GM12878 (cell line): Measurements from ENCODE around the gene GPC3. TPM values are rescaled to one million over a fixed set of nuclear protein-coding genes. Genes with fewer than 3 reads are reported as not detected.

Experiments used
- ATAC-seq: fragments of 200-7000 bp; cut with Tn5 transposase; 3 replicates; pipeline ENCODE4 v1.9.1; 2020; ENCODE audit warnings: mild to moderate bottlenecking, moderate library complexity
- BruUV-seq: library from RNA; stranded (reverse); fragments of 400-500 nt; replicated peaks from 2 replicates; lab custom pipeline; 2021; lab: Mats Ljungman, UMichigan
- CTCF ChIA-PET: fragments of 300-600 bp; sonication (Branson Sonifier 250); formaldehyde crosslinking; extraction: SDS; loops from one replicate; lab custom pipeline; 2021; ENCODE audit warnings: inconsistent platforms; lab: Yijun Ruan, JAX
- POLR2A ChIA-PET: fragments of 350-600 bp; formaldehyde crosslinking; extraction: SDS; loops from one replicate; lab custom pipeline; 2021; ENCODE audit warnings: inconsistent platforms; lab: Charles Lee
- RAD21 ChIA-PET: fragments of 300-600 bp; sonication (Branson Sonifier 250); formaldehyde crosslinking; loops from one replicate; lab custom pipeline; 2023; ENCODE audit warnings: antibody characterized with exemption; ENCODE audit not compliant: unreplicated experiment; lab: Charles Lee
- SMC1A ChIA-PET: fragments of 300-600 bp; sonication (Branson Sonifier 250); formaldehyde crosslinking; loops from one replicate; lab custom pipeline; 2023; ENCODE audit not compliant: unreplicated experiment, uncharacterized antibody; lab: Charles Lee
- DNase-seq: peaks from one replicate; pipeline ENCODE4 v3.0.0-alpha.2; 2011; ENCODE audit warnings: low read depth, low spot score
- FAIRE-seq: peaks from 3 replicates; lab custom pipeline; 2011; peaks lifted over from hg19 to GRCh38; lab: Jason Lieb, UNC
- H2AFZ ChIP-seq: 2 replicates; pipeline ENCODE4 v1.6.0; 2011; ENCODE audit warnings: low read depth, low read length, control low read depth; ENCODE audit not compliant: control insufficient read depth
- H3K27ac ChIP-seq: 2 replicates; pipeline ENCODE4 v1.5.1; 2011; ENCODE audit warnings: control low read depth; ENCODE audit not compliant: control insufficient read depth, insufficient read depth
- H3K27me3 ChIP-seq, 2 experiments: replicated peaks in 1 of 2; 2 replicates each; pipeline versions ENCODE4 v1.6.0 to v1.6.1; 2011; ENCODE audit warnings: low read length in 1 of 2; ENCODE audit not compliant: control insufficient read depth in 2 of 2, insufficient read depth in 2 of 2
- H3K36me3 ChIP-seq, 2 experiments: 2 replicates each; pipeline ENCODE4 v1.5.1; 2011; ENCODE audit warnings: low read length in 1 of 2; ENCODE audit not compliant: control insufficient read depth in 2 of 2, insufficient read depth in 2 of 2
- H3K4me1 ChIP-seq: 2 replicates; pipeline ENCODE4 v1.6.1; 2011; ENCODE audit warnings: mild to moderate bottlenecking, low read length, moderate library complexity, mixed read lengths; ENCODE audit not compliant: control insufficient read depth, insufficient read depth
- H3K4me2 ChIP-seq: 2 replicates; pipeline ENCODE4 v1.6.0; 2011; ENCODE audit warnings: control low read depth; ENCODE audit not compliant: control insufficient read depth, insufficient read depth
- H3K4me3 ChIP-seq: fragments of 200-600 bp; sonication (generic); 2 replicates; pipeline ENCODE4 v1.5.1; 2016
- H3K79me2 ChIP-seq: 2 replicates; pipeline ENCODE4 v1.6.0; 2011; ENCODE audit warnings: low read length; ENCODE audit not compliant: control insufficient read depth, insufficient read depth
- H3K9ac ChIP-seq: 2 replicates; pipeline ENCODE4 v1.8.0; 2011; ENCODE audit warnings: low read length, control low read depth, mixed read lengths; ENCODE audit not compliant: control insufficient read depth, insufficient read depth
- H3K9me3 ChIP-seq: replicated peaks from 3 replicates; pipeline ENCODE4 v1.5.1; 2011; ENCODE audit warnings: mild to moderate bottlenecking, low read length; ENCODE audit not compliant: control insufficient read depth, insufficient read depth
- H4K20me1 ChIP-seq: 2 replicates; pipeline ENCODE4 v1.6.0; 2011; ENCODE audit not compliant: control insufficient read depth, insufficient read depth
- ESRRA ChIP-seq: IDR thresholded peaks from 2 replicates; pipeline ENCODE4 v1.6.1; 2012; ENCODE audit warnings: mild to moderate bottlenecking, low read length, improper control_type of control experiment
- JUND ChIP-seq: IDR thresholded peaks from 2 replicates; pipeline ENCODE4 v1.6.1; 2012; ENCODE audit warnings: low read depth, mild to moderate bottlenecking, low read length, improper control_type of control experiment, moderate library complexity
- MEF2B ChIP-seq: fragments of 450-650 bp; IDR thresholded peaks from 2 replicates; pipeline ENCODE4 v1.6.1; 2018; ENCODE audit warnings: mild to moderate bottlenecking, moderate library complexity; ENCODE audit not compliant: partially characterized antibody, poor library complexity, severe bottlenecking
- PML ChIP-seq: IDR thresholded peaks from 2 replicates; pipeline ENCODE4 v1.6.1; 2012; ENCODE audit warnings: low read length, inconsistent platforms
- POLR2AphosphoS5 ChIP-seq: IDR thresholded peaks from 2 replicates; pipeline ENCODE4 v1.6.1; 2011; ENCODE audit warnings: mild to moderate bottlenecking, low read length, inconsistent platforms
- STAT1 ChIP-seq: fragments of 450-650 bp; conservative IDR thresholded peaks from 2 replicates; pipeline ENCODE4 v1.6.1; 2014; ENCODE audit warnings: antibody characterized with exemption, mild to moderate bottlenecking
- YY1 ChIP-seq: IDR thresholded peaks from 2 replicates; pipeline ENCODE4 v1.6.1; 2011; ENCODE audit warnings: low read depth, mild to moderate bottlenecking, low read length
- ZNF24 ChIP-seq: fragments of 450-650 bp; IDR thresholded peaks from 2 replicates; pipeline ENCODE4 v1.6.1; 2017; ENCODE audit warnings: antibody characterized with exemption, mild to moderate bottlenecking
- WGBS: methylation state at CpG from one replicate; pipeline ENCODE4 v1.1.6; 2016; ENCODE audit warnings: low lambda C conversion rate; ENCODE audit not compliant: insufficient replicate concordance, insufficient coverage; ENCODE audit errors: missing lambda C conversion rate; 5-methylcytosine and 5-hydroxymethylcytosine counted together
- in situ Hi-C: fragments of 300-500 bp; cut with MboI; formaldehyde crosslinking; loops from 9 replicates; pipeline ENCODE4 v1.14.3; 2018; ENCODE audit warnings: mixed read lengths
- intact Hi-C: fragments of 100-400 bp; cut with micrococcal nuclease; formaldehyde crosslinking; loops from one replicate; pipeline ENCODE4 v1.14.2; 2022; ENCODE audit not compliant: unreplicated experiment
- polyA plus RNA-seq, 11 experiments: library from polyadenylated mRNA; depleted of rRNA in 4 of 11; unstranded in 6 of 11; stranded (reverse) in 5 of 11; fragments of >200 nt; fragmentation: Nextera tagmentation in 4 of 11; fragmentation: Illumina TruSeq in 1 of 11; extraction: Ambion mirVana in 4 of 11; extraction: Trizol in 1 of 11; gene quantifications; 1 replicate in 1 of 11; 2 replicates in 10 of 11; pipeline versions ENCODE4 v1.2.1 to v1.2.3, GENCODE V29; 2011 to 2016; ENCODE audit warnings: inconsistent platforms in 2 of 11, missing spikeins in 2 of 11, low read depth in 1 of 11
- total RNA-seq, 4 experiments: library from RNA; depleted of rRNA in 3 of 4; stranded (reverse); fragments of >200 nt in 3 of 4; fragmentation: Illumina TruSeq in 1 of 4; extraction: Trizol in 1 of 4; gene quantifications; 2 replicates each; pipeline versions ENCODE4 v1.2.1 to v1.2.3, GENCODE V29; 2013 to 2021
- TF ChIP-seq, protein P1 (sequence below), 3 experiments: IDR thresholded peaks in 2 of 3; conservative IDR thresholded peaks in 1 of 3; 2 replicates each; pipeline ENCODE4 v1.5.1; 2011; ENCODE audit warnings: low read depth in 3 of 3, low read length in 3 of 3, mild to moderate bottlenecking in 3 of 3, control low read depth in 2 of 3, moderate library complexity in 2 of 3, inconsistent platforms in 1 of 3, mixed read lengths in 1 of 3; ENCODE audit not compliant: control insufficient read depth in 2 of 3, insufficient read depth in 1 of 3; ENCODE audit errors: extremely low read depth in 1 of 3
- TF ChIP-seq, protein P2 (sequence below): fragments of 450-650 bp; IDR thresholded peaks from 2 replicates; pipeline ENCODE4 v1.6.1; 2017; ENCODE audit warnings: low read depth, mild to moderate bottlenecking, moderate library complexity
- TF ChIP-seq, protein P3 (sequence below): IDR thresholded peaks from 2 replicates; pipeline ENCODE4 v1.6.1; 2012; ENCODE audit warnings: low read depth, low read length, improper control_type of control experiment
- TF ChIP-seq, protein P4 (sequence below): IDR thresholded peaks from 2 replicates; pipeline ENCODE4 v1.6.1; 2012; ENCODE audit warnings: improper control_type of control experiment, low read depth, low read length; ENCODE audit not compliant: insufficient replicate concordance

Gene GPC3
- total and polyA plus RNA-seq, 10 of the 15 experiments (the other 5 are each of a cell fraction or from before 2014, with no cell fraction given) = 0.09 to 0.82 TPM; not detected in 8

DNA sequence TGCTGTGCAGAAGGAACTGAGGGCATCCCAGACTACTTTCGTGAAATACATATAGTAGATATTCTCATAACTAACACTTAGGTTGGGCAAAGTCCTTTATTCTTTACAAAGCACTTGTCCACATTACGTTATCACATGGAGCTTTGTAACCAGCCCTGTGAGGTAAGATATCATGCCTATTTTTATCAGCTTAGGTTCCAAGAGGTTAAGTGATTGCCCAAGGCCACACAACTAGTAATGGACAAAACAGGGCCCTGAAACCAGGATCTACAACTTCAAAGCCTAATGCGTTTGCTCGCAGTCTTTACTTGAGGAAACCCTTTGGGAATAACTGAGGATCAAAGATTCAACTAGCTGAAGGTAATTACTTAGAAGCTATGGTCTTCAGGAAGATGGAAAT is 261.5 kb downstream of the GPC3 start (continued):
- no peak for TF ChIP-seq PML
- TF ChIP-seq, protein P1, sequence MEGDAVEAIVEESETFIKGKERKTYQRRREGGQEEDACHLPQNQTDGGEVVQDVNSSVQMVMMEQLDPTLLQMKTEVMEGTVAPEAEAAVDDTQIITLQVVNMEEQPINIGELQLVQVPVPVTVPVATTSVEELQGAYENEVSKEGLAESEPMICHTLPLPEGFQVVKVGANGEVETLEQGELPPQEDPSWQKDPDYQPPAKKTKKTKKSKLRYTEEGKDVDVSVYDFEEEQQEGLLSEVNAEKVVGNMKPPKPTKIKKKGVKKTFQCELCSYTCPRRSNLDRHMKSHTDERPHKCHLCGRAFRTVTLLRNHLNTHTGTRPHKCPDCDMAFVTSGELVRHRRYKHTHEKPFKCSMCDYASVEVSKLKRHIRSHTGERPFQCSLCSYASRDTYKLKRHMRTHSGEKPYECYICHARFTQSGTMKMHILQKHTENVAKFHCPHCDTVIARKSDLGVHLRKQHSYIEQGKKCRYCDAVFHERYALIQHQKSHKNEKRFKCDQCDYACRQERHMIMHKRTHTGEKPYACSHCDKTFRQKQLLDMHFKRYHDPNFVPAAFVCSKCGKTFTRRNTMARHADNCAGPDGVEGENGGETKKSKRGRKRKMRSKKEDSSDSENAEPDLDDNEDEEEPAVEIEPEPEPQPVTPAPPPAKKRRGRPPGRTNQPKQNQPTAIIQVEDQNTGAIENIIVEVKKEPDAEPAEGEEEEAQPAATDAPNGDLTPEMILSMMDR (IDR thresholded peaks at IDR 0.05 in 2 of 3, conservative IDR thresholded peaks at IDR 0.05 in 1 of 3; ENCODE audit: control insufficient read depth in 2 of 3, extremely low read depth in 1 of 3, insufficient read depth in 1 of 3, low read depth in 3 of 3, low read length in 3 of 3) = no peak
- TF ChIP-seq, protein P2, sequence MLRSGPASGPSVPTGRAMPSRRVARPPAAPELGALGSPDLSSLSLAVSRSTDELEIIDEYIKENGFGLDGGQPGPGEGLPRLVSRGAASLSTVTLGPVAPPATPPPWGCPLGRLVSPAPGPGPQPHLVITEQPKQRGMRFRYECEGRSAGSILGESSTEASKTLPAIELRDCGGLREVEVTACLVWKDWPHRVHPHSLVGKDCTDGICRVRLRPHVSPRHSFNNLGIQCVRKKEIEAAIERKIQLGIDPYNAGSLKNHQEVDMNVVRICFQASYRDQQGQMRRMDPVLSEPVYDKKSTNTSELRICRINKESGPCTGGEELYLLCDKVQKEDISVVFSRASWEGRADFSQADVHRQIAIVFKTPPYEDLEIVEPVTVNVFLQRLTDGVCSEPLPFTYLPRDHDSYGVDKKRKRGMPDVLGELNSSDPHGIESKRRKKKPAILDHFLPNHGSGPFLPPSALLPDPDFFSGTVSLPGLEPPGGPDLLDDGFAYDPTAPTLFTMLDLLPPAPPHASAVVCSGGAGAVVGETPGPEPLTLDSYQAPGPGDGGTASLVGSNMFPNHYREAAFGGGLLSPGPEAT = no peak
- TF ChIP-seq ESRRA = no peak
- TF ChIP-seq STAT1 = no peak

DNA sequence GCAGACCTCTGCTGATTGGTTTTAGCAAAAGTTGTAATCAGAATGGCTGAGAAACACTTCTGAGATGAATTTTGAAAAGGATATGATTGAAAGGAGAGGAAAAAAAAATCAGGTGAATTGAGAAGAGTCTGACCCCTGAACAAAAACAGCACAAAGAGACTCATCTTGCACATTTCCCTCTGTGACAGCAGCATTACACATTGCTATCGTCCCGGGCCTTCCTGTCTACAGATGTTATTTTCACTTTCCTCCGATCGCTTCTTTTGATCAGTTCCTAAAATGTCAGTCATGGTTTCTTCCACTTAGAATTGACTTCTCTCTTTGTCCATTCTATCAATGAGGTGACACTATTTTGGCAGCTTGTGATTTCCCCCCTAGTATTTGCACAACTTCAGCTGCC is 262.6 kb downstream of the GPC3 start:
- intact Hi-C loops = no loop called here
- ChIA-PET POLR2A (no interaction called here), SMC1A (no interaction called here), RAD21 (no interaction called here), CTCF (no interaction called here)
- 57% methylated on average over 4 of the region's 4 CpGs for WGBS
- H3K27ac ChIP-seq = no peak overlapping the region
- H3K36me3 ChIP-seq = no peaks in the 10 kb centered on the region
- no peak overlapping the region for H3K4me2 ChIP-seq
- no peaks in the 10 kb centered on the region for H3K79me2 ChIP-seq
- ATAC-seq = no peak
- in situ Hi-C loops = no loop called here
- DNase-seq = no peak
- no peak for FAIRE-seq
- no peak overlapping the region for H3K9ac ChIP-seq
- no peak overlapping the region for H2AFZ ChIP-seq
- H3K4me3 ChIP-seq = no peak overlapping the region
- H4K20me1 ChIP-seq = no peaks in the 10 kb centered on the region
- no peaks in the 10 kb centered on the region for H3K27me3 ChIP-seq
- no peaks in the 10 kb centered on the region for H3K9me3 ChIP-seq
- no peaks in the 10 kb centered on the region for H3K4me1 ChIP-seq
- BruUV-seq = no TSS peak
- TF ChIP-seq, protein P3, sequence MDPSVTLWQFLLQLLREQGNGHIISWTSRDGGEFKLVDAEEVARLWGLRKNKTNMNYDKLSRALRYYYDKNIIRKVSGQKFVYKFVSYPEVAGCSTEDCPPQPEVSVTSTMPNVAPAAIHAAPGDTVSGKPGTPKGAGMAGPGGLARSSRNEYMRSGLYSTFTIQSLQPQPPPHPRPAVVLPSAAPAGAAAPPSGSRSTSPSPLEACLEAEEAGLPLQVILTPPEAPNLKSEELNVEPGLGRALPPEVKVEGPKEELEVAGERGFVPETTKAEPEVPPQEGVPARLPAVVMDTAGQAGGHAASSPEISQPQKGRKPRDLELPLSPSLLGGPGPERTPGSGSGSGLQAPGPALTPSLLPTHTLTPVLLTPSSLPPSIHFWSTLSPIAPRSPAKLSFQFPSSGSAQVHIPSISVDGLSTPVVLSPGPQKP = no peak
- TF ChIP-seq YY1 (no peak), MEF2B (no peak), JUND (no peak), STAT1 (no peak), POLR2AphosphoS5 (no peak), ZNF24 (no peak)
- TF ChIP-seq, protein P4, sequence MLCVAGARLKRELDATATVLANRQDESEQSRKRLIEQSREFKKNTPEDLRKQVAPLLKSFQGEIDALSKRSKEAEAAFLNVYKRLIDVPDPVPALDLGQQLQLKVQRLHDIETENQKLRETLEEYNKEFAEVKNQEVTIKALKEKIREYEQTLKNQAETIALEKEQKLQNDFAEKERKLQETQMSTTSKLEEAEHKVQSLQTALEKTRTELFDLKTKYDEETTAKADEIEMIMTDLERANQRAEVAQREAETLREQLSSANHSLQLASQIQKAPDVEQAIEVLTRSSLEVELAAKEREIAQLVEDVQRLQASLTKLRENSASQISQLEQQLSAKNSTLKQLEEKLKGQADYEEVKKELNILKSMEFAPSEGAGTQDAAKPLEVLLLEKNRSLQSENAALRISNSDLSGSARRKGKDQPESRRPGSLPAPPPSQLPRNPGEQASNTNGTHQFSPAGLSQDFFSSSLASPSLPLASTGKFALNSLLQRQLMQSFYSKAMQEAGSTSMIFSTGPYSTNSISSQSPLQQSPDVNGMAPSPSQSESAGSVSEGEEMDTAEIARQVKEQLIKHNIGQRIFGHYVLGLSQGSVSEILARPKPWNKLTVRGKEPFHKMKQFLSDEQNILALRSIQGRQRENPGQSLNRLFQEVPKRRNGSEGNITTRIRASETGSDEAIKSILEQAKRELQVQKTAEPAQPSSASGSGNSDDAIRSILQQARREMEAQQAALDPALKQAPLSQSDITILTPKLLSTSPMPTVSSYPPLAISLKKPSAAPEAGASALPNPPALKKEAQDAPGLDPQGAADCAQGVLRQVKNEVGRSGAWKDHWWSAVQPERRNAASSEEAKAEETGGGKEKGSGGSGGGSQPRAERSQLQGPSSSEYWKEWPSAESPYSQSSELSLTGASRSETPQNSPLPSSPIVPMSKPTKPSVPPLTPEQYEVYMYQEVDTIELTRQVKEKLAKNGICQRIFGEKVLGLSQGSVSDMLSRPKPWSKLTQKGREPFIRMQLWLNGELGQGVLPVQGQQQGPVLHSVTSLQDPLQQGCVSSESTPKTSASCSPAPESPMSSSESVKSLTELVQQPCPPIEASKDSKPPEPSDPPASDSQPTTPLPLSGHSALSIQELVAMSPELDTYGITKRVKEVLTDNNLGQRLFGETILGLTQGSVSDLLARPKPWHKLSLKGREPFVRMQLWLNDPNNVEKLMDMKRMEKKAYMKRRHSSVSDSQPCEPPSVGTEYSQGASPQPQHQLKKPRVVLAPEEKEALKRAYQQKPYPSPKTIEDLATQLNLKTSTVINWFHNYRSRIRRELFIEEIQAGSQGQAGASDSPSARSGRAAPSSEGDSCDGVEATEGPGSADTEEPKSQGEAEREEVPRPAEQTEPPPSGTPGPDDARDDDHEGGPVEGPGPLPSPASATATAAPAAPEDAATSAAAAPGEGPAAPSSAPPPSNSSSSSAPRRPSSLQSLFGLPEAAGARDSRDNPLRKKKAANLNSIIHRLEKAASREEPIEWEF = no peak
